Fibroblast of mammary gland (primary cell): ENCODE measurements around the gene TMEM164.

ENCODE experiments used
- DNase-seq: peaks from one replicate; pipeline ENCODE4 v3.0.0-alpha.2; 2010; ENCODE audit warnings: low read depth
- H3K4me3 ChIP-seq: 2 replicates; pipeline ENCODE4 v1.5.1; 2011; ENCODE audit warnings: low read depth, mild to moderate bottlenecking, low read length, moderate library complexity; ENCODE audit not compliant: control insufficient read depth
- CTCF ChIP-seq: conservative IDR thresholded peaks from 2 replicates; pipeline ENCODE4 v1.5.1; 2011; ENCODE audit warnings: low read depth, low read length, inconsistent platforms; ENCODE audit not compliant: control insufficient read depth, insufficient read depth

Gene TMEM164

GRCh38 chrX:110159235-110159634 is 156.3 kb downstream of the TMEM164 start:
- no peak for DNase-seq
- no peak for TF ChIP-seq CTCF
- H3K4me3 ChIP-seq: no peak overlapping the region

GRCh38 chrX:110159865-110160264 is 157.0 kb downstream of the TMEM164 start:
- DNase-seq: no peak
- TF ChIP-seq CTCF: no peak
- no peak overlapping the region for H3K4me3 ChIP-seq

DNA sequence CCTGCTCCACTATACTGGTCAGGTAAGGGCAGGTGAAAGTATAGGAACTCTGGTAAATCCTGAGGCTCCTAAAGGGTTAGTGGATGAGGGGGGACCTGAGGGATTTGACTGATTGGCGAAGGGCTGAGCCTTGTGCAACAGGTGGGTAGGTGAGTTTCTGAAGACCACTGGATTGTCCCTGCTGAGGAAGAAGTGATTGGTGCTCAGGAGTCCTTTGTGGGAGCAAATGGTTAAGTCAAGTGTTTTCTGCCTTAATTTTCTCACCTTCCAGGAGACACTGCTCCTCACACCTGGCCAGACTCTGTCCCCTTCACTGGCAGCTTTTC is 158.4 kb downstream of the TMEM164 start:
- no peak for TF ChIP-seq CTCF
- DNase-seq: no peak
- H3K4me3 ChIP-seq: no peak overlapping the region

- no peak for DNase-seq
- no peak for TF ChIP-seq CTCF
- H3K4me3 ChIP-seq: no peak overlapping the region
These were observed 159.2 kb downstream of the TMEM164 start for GRCh38 chrX:110162131-110162530.

- no peak for TF ChIP-seq CTCF
- no peak overlapping the region for H3K4me3 ChIP-seq
- no peak for DNase-seq
These were observed 160.0 kb downstream of the TMEM164 start for GRCh38 chrX:110162867-110163266.

GRCh38 chrX:110163488-110163887 is 160.6 kb downstream of the TMEM164 start:
- H3K4me3 ChIP-seq: no peak overlapping the region
- TF ChIP-seq CTCF: no peak
- peak; percentile 48 for DNase-seq

GRCh38 chrX:110167952-110168451 is 165.1 kb downstream of the TMEM164 start:
- no peak overlapping the region for H3K4me3 ChIP-seq
- no peak for DNase-seq
- peak; percentile 45 for TF ChIP-seq CTCF
